Measurements from ENCODE around the gene ABHD6. TPM values are rescaled to one million over a fixed set of nuclear protein-coding genes. Genes with fewer than 3 reads are reported as not detected.

ABHD6 gene
- total RNA-seq, 1 experiment from 2014 or later = 5.7 TPM

DNA sequence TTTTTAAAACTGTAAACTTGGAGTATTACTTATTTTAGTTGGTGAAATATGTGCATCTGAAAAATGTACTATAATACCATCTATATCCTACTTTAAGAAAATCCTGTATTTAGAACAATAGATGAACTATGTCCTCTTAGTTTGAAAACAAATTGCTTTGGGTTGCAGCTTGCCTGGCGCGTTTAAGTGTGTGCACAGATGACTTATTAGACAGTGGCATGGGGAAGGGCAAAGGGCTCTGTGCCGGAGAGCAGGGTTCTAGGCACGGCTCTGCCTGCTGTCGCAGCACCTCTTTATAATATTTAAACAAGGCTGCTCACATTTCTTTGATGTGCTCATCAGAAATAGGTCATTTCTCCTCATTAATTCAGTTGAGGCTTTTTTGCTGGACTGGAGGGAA, 105.1 kb downstream of the ABHD6 start:
- TF ChIP-seq, protein P1, sequence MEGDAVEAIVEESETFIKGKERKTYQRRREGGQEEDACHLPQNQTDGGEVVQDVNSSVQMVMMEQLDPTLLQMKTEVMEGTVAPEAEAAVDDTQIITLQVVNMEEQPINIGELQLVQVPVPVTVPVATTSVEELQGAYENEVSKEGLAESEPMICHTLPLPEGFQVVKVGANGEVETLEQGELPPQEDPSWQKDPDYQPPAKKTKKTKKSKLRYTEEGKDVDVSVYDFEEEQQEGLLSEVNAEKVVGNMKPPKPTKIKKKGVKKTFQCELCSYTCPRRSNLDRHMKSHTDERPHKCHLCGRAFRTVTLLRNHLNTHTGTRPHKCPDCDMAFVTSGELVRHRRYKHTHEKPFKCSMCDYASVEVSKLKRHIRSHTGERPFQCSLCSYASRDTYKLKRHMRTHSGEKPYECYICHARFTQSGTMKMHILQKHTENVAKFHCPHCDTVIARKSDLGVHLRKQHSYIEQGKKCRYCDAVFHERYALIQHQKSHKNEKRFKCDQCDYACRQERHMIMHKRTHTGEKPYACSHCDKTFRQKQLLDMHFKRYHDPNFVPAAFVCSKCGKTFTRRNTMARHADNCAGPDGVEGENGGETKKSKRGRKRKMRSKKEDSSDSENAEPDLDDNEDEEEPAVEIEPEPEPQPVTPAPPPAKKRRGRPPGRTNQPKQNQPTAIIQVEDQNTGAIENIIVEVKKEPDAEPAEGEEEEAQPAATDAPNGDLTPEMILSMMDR (IDR thresholded peaks at IDR 0.05; ENCODE audit: unreplicated experiment) = no peak
- Mint-ChIP-seq H3K36me3 (ENCODE audit: insufficient read depth, unreplicated experiment) (no peaks in the 10 kb centered on the region), H3K27ac (ENCODE audit: unreplicated experiment) (no peak overlapping the region), H3K27me3 (ENCODE audit: unreplicated experiment) (no peaks in the 10 kb centered on the region), H3K9me3 (ENCODE audit: low read depth, unreplicated experiment) (no peaks in the 10 kb centered on the region), H3K4me3 (ENCODE audit: low read depth, unreplicated experiment) (no peak overlapping the region), H3K4me1 (ENCODE audit: low read depth, unreplicated experiment) (no peaks in the 10 kb centered on the region)
- CTCF ChIA-PET = no interaction called here
- BruUV-seq (replicated peaks) = no TSS peak
- intact Hi-C loops (cut with micrococcal nuclease; ENCODE audit: unreplicated experiment) = no loop called here
- no peak for DNase-seq

Other genes with a start within 250 kb of the ABHD6 start
- gene FLNB, start 229.4 kb upstream of the ABHD6 start, total RNA-seq (2022) = 136 and 147 TPM in 2 replicates
- not detected in 2 replicates for gene DNASE1L3, start 26.8 kb upstream of the ABHD6 start, total RNA-seq (2022)
- gene RPP14, start 68.5 kb downstream of the ABHD6 start, total RNA-seq (2022) = 17.2 and 18.4 TPM in 2 replicates
- gene HTD2, start 68.7 kb downstream of the ABHD6 start, total RNA-seq (2022) = 7.5 and 8.5 TPM in 2 replicates
- gene PXK, start 95.1 kb downstream of the ABHD6 start, total RNA-seq (2022) = 8.6 and 10.8 TPM in 2 replicates
- 45.4 and 47.6 TPM in 2 replicates for gene PDHB, start 196.0 kb downstream of the ABHD6 start, total RNA-seq (2022)

All from Calu3 (cell line).